Stimulated activated CD8-positive, alpha-beta memory T cell treated with anti-CD3 and anti-CD28 coated beads, Interleukin-4, amount 100 ng/mL, for 24 hours (primary cell): ENCODE results near the gene HEATR5B.
"Not testable (repeated sequence)": the region's sequence is repeated elsewhere in the genome, so short reads cannot be mapped to it uniquely, and the experiment has no call there.

Experiments
- DNase-seq: peaks from one replicate; pipeline ENCODE4 v3.0.0-alpha.2; 2020; ENCODE audit warnings: low read depth

HEATR5B gene

DNA sequence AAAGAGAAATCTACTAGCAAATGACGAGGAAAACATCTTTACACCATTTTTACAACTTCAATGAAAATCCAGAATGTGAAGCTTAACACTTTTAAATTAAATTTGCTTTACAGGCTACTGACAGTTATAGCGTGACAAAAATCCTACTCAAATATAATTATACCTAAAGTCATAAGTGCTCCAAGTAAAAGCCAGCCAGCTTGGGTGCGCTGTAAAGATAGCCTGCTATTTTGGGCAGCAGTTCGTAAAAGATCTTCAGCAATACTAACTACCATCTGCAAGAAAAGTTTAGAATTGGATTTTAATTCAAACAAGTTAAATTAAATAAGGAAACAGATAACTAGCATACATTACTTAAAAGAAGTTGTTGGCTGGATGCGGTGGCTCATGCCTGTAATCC lies 22.4 kb downstream of the HEATR5B start:
- no peak for DNase-seq

DNA sequence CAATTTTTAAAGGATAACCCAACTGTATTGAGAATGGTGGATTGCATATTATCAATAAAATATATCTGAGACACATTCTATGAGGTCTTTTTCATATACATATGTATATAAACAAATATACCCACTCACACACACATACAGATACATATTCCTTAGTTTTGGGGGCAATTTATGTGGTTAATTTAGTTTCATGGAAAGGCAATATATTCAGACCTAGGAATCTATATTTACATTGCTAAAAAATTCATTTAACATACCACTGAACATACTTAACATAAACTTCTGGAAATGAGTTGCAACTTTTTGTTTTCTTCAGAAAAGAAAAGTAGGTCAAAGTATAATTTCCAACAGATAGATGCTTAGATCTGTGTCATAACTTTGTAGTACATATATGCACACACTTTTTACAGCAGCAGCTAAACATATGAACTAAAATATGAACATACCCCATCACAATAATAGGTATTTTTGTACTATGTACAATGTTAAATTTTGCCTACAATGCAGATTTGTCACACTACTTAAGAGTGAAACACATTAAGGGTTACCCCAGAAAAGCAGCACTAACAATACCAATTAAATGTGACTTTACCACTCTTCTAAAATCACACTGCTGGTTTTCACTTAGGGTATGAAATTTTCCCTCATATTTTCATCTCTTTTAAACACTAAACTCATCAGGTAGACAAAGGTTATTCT lies 23.0 kb downstream of the HEATR5B start:
- DNase-seq = no peak

DNA sequence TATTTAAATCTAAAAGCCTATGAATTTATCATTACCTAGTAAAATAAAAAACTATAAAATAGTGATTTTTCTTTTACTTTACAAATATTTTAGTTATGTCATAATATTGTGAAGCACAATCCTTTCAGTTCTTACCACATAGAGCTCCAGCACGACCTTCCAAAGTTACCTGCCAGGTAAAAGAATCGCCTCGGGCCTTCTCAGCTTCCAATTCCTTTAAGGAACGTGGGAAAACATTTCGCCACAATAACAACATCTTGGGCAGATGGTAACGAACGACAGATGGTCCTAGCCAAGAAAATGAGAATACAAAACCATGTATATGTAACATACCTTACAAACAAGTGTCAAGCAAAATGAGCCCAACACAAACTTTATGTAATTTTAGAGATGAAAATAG lies 23.7 kb downstream of the HEATR5B start:
- no peak for DNase-seq

DNA sequence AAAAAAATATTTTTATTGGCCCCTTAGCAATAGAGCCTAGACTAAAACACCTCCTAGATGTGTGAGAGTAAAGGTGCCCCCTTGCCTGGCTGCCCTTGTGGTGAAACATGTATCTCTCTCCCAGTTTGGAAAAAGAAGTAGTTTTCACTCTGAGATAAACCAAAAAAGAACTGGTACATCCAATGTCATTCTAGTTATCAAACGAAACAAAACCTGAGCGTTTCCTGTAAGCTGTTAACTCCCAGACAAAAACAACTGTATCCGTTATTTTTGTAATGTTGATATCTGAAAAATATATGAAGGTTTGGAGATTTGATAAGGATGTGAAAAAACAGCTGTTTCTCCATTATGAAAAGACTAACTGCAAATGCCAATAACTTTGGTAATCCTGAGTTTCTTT lies 24.3 kb downstream of the HEATR5B start:
- no peak for DNase-seq

DNA sequence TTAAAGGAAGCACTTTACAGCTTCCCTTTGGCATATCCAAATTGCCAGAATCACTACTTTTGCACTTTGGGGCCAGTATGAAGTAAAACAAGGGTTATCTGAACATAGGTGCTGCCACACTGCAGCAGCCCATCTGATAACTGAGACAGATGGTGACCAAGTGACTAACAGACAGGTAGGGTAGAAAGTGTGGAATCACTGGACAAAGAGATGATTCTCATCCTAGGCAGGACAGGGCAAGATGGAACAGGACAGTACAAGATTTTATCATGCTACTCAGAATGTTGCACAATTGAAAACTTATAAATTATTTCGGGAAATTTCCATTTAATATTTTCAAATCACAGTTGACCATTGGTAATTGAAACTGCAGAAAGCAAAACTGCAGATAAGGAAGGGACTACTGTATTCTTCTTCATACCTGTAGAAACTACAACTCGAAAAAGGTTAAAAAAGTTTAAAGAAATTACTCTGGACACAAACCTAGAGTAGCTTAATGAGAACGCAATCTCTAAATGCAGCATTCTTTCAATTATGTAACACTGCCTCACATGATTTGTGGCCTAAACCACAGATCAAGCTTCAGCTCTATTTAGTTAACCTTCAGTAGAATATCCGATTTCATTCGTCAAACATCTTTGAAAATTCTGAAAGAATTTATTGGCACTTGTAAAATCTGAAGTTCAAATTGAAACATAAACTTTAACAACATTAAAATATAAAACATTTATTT lies 31.4 kb downstream of the HEATR5B start:
- DNase-seq = no peak

DNA sequence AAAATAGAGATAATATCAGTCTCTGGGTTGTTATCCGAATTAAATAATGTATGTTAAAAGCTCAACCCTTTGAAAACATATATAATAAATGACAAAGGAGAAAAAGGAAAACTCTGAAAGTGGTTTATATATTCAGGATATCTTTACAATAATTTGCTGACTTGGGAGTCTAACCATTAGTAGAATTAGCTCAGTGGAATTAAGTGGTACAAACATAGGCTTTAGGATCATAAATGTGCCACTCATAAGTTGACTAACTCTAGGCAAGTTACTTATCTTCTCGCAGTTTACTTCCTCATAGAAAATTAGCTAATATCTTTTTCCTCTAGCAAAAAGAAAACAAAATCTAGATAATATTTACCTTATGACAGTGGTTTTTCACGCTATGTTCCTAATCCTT lies 44.6 kb downstream of the HEATR5B start:
- DNase-seq = no peak

DNA sequence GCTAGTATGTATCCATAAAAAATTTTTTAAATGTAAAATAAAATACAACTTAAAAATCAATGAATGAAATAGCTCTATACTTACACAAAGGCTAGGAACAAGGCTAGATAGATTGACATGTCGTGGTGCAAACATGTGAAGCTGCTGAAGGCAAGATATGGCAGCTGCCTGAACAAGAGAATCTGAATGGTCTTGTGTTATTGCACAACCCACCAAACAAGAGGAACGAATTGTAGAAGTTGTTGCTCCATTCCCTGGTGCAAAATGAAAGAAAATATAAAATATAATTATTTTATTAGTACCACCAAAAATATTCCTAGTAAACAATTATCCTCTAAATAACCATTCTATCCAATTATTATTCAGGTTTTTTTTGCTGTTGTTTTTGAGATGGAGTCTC lies 46.4 kb downstream of the HEATR5B start:
- DNase-seq = no peak

DNA sequence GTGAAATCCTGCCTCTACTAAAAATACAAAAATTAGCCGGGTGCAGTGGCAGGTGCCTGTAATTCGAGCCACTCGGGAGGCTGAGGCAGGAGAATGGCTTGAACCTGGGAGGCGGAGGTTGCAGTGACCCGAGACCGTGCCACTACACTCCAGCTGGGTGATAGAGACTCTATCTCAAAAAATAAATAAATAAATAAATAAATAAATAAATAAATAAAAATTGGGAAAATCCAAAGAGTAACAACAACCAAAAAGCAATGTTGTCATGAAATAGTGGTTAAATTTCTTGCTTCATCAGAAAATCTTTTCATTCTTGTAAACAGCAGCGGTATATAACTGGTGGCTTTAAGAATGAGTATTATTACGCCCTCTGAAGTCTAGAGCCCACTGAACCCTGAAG lies 54.4 kb downstream of the HEATR5B start:
- no peak for DNase-seq

DNA sequence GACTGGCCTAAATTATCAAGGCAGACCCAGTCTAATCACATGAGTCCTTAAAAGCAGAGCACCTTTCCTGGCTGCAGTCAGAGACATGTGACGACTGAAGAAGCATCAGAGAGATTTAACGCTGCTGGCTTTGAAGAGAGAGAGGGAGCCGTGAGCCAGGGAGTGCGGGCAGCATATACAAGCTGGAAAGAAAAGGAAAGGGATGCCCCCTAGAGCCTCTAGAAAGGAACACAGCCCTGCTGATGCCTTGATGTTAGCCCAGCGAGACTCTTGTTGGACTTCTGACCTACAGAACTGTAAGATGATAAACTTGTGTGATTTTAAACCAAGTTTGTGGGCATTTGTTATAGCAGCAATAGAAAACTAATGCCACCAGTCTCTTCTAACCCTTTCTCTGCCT lies 58.1 kb downstream of the HEATR5B start:
- no peak for DNase-seq

DNA sequence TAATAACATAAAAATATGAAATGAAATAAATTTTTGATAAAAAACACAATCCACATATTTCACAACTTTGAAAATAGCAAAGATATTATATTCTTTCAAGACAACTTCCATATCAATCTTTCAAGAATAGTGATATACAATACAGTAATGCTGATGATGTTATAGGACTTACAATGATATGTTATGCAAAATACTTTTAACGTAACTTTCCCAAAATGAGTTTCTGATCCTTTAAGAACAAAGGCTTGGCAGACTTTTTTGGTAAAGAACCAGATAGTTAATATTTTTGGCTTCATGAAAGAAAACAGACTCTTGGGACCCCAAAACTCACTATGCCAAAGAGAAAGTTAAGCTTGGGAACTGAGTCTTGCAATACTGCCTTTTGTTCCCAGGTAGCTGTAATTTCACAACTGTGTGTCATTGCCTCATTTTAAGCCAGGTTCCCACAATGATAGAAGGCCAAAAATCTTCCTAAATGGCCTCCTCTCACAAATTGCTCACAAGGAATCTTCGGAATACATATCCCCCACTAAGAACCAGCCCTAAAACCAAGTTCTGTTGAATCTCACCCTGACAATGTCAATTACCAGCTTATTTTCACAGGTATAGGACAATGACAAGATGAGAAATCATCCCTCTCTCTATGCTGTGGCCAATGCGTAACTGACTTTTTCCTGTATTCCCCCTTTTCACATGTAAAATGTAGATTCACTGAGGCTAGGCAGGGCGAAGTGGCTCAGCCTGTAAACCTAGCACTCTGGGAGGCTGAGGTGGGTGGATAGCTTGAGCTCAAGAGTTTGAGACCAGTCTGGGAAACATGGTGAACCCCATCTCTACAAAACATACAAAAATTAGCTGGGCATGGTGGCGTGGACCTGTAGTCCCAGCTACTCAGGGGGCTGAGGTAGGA lies 63.0 kb downstream of the HEATR5B start:
- no peak for DNase-seq

DNA sequence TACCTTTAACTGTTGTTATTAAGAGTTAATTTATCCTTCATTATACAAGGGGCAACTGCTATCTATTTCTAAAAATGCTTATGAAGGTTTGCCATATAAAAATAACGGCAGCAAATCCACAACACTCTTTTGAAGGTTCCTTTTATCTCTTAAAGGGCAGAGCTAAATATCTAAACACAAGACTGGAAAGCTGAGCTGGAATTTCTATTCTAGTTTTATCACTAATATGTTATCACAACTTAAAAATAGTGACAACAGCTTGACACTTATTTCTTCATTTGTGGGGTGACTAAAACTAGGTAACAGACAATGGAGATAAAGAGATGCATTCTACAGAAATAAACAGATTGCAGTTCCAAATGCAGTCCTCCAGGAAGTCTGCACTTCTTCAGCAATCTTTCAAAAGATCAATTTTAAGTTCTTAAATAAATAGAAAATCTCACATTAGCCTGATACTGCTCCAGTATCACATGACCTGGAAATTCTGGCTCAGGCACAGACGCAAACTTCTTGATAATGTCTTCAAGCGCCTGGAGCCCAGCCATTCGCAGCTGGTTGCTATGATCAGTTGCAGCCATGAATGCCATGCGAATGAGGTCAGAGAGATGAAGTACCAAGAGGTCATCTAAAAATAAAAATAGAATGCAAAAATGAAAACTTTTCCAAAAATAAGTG lies 63.8 kb downstream of the HEATR5B start:
- no peak for DNase-seq

DNA sequence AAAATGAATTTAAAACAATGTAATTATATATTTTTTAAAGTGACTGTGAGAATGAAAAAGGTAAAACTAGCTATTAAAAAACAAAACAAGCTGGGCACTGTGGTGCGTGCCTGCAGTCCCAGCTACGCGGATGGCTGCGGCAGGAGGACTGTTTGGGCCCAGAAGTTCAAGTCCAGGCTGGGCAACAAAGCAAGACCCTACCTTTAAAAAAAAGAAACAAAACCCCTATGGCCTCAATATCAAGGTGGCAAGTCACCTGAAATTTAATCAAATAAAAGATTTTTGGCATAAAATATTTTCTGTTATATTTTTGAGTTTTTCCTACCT lies 70.9 kb downstream of the HEATR5B start:
- DNase-seq = no peak

DNA sequence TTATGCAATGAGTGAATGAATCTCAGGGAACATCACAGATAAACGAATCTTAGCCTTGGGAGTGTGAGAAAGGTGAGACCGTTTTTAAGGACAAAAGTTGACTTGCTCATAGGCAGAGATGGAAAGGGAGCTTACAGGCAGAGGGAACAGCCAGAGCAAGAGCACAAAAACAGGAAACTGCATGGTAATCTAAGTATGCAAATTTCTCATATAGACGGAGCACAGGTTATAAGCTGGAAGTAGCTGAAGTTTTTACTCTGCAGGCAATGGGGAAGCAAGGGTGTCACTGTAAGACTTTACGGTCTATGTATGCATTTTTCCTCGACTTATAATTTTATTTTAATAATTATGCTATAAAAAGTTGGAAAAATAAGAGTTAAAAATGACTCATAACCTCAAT lies 73.0 kb downstream of the HEATR5B start:
- DNase-seq = no peak

DNA sequence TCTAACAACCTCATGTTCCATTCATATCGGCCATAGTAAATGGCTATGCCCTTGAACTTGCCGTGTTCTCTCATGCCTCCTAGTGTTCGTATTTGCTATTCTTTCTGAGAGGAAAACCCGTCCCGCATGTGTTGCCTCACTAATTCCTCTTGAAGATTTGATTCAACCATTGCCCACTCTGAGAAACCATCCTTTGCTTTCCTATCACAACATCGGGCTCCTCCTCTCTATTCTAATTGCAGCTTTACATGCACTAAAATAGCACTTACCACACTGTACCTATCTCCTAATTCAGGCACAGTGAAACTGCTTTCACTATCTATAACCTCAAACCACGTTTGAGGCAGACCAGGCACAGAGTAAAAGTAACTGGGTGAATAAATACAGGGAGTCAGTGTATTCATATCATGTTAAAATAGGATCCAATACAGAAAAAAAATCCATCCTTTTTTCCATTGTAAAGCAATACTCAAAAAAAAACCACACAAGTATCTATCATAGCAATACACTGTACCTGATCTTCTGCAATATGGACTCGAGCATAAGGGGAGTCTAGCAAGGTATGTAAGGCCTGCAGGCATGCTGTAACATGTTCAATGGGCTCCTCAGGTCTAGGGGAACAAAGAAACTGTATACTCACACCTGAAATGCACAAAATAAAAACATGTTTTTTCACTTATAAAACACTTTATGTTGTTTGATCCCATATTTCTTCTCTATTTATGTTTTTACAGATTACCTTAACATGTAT lies 78.9 kb downstream of the HEATR5B start:
- no peak for DNase-seq

DNA sequence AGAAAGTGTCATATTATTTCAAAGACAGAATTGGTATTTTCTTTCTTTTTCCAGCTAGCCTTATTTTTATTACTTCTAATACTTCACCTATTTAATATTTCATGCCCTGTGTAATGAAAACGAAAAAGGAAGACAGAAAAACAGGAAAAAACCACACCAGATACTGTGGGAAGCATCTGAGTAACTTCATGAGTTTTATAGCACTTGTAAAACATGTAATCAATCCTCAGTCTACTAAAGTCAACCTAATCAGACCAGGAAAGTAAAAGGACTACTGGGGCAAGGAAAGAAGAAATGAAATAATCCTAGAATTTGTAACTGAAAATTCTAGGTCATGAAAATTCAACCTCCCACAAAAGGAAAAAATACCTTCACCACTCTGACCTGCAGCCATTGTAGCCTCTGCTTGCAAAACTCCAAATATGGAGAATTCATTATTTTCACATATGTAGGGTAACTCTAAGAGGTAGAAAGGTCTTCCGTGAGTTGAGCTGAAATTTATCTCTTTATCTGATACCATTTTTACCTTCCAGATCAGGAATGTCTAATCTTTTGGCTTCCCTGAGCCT lies 83.1 kb downstream of the HEATR5B start:
- DNase-seq = no peak

DNA sequence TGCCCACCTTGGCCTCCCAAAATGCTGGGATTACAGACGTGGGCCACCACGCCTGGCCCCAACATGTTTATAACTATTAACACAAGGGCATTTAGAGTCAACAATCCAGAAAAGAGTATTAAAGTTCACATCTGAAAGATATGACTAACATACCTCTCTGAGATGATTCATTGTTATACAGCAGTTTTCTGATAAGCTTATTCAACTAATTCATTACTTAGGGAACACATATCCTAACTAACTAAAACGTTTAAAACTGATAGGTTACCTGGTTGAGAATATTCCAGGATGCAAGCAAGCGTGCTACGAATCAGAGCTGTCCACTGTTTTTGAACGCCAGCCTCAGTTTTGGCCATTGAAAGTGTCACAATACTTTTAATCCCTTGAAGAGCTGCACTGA lies 83.9 kb downstream of the HEATR5B start:
- no peak for DNase-seq

DNA sequence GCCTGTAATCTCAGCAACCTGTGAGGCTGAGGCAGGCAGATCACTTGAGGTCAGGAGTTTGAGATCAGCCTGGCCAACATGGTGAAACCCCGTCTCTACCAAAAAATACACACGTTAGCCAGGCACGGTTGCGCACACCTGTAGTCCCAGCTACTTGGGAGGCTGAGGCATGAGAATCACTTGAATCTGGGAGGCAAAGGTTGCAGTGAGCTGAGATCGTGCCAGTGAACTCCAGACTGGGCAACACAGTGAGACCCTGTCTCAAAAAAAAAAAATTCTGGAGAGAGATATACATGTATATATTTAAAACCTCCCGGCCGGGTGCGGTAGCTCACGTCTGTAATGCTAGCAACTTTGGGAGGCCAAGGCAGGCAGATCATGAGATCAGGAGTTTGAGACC lies 84.8 kb downstream of the HEATR5B start:
- not testable (repeated sequence) for DNase-seq

DNA sequence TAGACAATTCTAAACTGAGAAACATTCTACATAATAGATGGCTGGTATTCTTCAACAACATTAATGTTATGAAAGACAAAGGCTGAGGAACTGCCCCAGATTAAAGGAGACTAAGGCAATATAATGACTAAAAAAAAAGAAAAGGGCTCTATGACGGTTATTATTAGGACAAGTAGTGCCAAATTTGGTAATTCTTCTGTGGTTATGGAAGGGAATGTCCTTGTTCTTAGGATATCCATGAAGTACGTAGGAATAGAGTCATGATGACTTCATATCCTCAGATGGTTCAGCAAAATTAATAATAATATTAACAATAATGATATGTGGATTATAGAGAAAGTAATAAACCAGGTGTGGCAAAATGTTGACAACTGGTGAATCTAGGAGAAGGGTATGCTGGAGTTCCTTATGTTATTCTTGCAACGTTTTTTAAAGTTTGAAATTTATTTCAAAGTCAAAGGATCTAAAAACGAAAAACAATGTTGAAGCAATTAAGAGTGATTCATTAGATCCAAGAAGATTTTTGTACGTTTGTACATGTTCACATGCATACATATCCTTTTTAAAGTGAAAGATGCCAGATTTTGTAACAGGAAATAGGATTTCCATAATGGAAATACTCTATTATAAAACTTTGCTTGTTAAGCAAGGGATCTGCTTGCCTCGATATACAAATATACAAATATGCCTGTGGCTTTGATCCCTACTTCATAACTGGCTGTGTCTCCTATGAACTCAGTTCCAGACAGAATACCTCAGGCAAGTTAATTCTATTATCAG lies 90.1 kb downstream of the HEATR5B start:
- no peak for DNase-seq

DNA sequence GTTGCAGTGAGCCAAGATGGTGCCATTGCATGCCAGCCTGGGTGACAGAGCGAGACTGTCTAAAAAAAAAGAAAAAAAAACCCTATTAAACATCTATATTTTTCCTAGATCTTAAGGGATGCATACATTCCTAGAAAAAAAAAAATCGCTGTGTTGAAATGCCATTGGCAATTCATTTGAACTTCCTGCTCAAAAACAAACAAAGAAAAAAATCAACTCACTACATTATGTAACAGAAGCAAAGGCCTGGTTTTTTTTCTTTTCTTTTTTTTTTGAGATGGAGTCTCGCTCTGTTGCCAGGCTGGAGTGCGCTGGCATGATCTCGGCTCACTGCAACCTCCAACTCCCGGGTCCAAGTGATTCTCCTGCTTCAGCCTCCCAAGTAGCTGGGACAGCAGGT lies 96.2 kb downstream of the HEATR5B start:
- no peak for DNase-seq

DNA sequence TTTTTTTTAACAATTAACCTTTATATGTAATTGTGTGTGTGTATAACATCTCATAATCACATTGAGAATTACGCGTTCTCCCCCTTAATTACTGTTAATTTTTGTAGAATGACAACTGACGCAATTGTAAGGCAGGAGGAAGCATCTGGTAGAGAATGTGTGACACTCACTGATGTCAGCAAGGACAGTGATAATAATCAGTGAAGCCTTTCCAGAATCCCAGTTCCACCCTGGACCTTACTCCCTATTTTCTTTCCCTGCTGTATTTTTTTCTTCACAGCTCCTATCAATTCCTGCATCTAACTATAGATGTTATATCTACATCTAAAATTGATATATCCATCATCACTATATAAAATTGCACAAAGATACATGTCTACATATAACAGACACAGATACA lies 101.7 kb downstream of the HEATR5B start:
- no peak for DNase-seq

DNA sequence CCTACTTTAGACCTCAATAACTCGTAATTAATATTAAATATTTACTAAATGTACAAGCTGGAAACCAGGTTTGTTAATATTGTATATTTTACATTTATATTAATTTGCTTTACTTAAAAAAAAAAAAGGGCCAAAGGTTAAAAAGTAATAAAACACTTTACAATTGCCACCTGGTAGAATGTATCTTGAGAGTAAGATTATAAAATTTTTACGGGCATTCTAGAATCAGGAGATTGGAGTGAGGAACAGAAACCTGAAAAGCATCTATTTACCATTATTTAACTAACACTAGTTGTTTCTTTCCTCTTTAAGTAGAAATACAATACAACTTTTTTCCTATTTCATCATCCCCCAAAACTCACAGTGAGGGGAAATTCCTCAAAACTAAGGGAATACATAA lies 102.3 kb downstream of the HEATR5B start:
- no peak for DNase-seq
